HG03097 (cell line): Measurements from ENCODE around the gene SYNJ1.
"Not testable (repeated sequence)": the region's sequence is repeated elsewhere in the genome, so short reads cannot be mapped to it uniquely, and the experiment has no call there.

Experiments
- ATAC-seq: cut with Tn5 transposase; IDR thresholded peaks from one replicate; pipeline ENCODE4 v1.9.1; 2021; ENCODE audit not compliant: unreplicated experiment, low FRiP score

Gene SYNJ1

DNA sequence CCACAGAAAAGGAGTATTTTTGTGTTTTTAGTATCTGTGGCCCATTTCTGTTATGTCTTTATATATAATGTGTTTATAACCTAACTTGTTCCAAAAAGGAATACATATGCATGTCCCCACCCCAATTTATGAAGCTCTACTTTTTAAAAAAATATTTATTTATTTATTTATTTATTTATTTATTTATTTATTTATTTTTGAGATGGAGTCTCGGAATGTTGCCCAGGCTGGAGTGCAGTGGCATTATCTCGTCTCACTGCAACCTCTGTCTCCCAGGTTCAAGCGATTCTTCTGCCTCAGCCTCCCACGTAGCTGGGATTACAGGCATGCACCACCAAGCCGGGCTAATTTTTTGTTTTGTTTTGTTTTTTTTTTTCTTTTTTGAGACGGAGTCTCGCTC lies 32.3 kb downstream of the SYNJ1 start:
- ATAC-seq, result not testable (repeated sequence)

DNA sequence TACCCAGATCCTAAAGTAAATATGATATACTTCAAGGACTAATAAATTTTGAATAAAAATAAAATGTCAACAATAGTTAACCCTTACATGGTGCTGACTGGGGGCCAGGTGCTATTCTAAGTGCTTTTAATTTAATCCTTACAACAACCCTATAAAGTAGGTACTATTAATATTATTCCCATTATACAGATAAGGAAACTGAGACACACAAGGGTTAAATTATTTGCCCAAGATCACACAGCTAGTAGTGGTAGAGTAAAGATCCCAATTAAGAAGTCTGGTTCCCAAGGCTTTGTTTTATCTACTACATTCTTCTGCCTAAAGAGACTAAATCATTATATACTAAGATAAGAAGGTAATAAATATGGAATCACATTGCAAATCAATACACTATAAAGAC lies 34.2 kb downstream of the SYNJ1 start:
- ATAC-seq, result no peak

DNA sequence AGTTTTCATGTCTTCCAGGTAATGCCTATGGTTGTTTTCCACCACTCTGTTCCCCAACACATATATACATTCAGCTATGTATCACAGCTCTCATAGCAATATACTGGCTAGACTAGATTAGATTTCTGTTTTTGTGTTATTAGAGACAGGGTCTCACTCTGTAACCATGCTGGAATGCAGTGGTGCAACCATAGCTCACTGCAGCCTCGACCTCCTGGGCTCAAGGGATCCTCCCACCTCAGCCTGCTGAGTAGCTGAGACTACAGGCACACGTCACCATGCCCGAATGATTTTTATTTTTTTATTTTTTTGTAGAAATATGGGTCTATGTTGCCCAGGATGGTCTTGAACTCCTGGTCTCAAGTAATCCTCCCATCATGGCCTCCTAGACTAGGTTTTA lies 37.7 kb downstream of the SYNJ1 start:
- ATAC-seq, result no peak

GRCh38 chr21:32687643-32688345 lies 40.0 kb downstream of the SYNJ1 start:
- ATAC-seq, result no peak

DNA sequence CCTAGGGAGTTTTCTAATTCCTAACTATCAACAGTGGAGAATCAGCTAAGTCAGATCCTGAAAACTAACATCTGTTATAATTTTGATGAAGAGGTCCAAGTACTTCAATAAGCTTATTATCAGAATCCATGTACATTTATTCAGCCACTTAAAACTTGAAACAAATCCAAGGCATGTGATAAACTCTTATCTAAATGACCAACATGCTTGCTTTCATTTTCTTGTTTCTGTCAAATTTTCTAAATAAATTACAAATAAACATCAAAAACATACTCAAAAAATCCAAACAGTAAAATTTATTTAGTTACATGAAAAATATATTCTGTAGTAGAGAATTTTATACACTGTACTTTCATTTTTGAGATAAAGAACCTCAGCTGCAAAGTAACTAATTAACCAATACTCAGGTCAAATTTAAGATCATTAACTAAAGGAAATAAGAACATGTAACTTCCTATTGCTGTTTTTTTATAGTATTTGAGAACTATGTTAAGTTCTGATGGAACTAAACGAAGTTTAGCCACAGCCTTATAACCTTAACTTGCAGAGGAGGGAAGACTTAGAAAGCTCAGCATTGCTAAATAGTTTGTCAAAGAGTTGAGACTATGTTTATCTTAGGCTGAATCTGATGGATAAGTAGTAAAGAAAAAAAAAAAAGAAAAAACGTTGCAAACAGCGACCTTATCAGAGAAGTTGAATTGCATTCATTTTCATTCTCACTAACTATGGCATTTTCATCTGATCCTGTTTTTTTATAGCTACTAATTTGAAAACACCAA lies 44.9 kb downstream of the SYNJ1 start:
- no peak for ATAC-seq

DNA sequence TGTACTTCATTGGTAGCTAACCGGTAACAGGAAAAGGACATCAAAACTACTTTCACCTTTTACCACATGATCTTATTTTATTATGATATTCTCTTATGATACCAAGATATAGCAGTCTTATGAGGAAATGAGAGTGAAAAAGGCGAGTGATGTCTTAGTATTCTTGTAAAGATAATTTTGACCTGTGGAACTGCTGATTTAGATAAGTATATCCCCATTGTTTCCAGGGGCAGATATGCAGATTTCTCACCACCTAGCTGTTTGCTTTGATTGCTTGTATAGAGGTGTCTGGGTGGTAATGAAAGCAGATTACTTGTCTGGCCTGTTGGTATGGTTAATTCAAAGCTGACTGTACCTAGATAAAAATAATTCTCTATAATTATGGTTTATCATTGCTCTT lies 53.1 kb downstream of the SYNJ1 start:
- ATAC-seq, result no peak

DNA sequence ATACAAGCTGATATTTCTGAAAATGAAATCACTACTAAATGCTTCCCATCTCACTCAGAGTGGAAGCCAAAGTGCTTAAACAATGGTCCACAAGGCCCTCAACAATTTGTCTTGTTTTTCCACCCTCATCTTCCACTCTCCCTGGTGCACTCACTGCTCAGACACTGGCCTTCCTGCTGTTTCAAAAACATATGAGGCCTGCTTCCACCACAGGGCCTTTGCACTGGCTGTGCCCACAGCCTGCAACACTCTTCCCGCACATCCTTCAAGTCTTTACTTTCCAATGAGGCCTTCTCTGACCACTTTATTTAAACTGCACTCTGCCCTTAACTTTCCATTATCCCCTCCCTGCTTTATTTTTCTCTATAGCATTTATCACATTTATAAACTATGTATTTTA lies 53.8 kb downstream of the SYNJ1 start:
- ATAC-seq, result no peak

GRCh38 chr21:32666258-32666657 lies 61.6 kb downstream of the SYNJ1 start:
- no peak for ATAC-seq

- ATAC-seq, result not testable (repeated sequence)
These were observed 63.7 kb downstream of the SYNJ1 start for GRCh38 chr21:32664095-32664494.

- ATAC-seq, result not testable (repeated sequence)
These were observed 65.8 kb downstream of the SYNJ1 start for GRCh38 chr21:32661981-32662380.

- not testable (repeated sequence) for ATAC-seq
These were observed 66.6 kb downstream of the SYNJ1 start for GRCh38 chr21:32661026-32661782.

GRCh38 chr21:32658524-32658923 lies 69.3 kb downstream of the SYNJ1 start:
- no peak for ATAC-seq

DNA sequence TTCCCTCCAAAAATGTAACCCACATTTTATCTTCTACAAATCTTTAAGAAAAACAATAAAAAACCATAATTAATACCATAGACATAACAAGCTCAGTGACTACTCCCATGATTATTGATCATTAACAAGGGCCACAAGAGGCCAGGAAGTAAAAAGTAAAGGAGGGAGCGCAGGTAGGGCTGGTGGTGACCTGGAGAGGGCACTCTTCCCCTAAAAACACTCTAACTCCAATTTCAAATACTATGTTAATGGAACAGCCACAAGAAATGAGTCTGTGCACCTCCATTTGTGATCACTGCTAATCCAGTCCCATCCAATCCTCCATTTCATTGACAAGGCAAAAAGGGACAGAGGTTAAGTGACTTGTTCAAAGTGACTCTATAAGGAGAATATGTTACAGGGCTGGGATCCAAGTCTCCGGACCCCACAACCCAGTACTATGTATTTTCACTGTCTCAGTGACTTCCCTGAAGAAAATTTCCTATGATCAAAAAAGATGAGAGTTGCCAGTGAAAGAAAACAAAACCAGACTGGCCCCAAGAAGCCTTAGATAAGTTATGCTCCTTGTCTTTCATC lies 74.4 kb downstream of the SYNJ1 start:
- no peak for ATAC-seq

- ATAC-seq, result no peak
These were observed 79.6 kb downstream of the SYNJ1 start for GRCh38 chr21:32648165-32648564.

- no peak for ATAC-seq
These were observed 82.3 kb downstream of the SYNJ1 start for GRCh38 chr21:32645261-32646182.

DNA sequence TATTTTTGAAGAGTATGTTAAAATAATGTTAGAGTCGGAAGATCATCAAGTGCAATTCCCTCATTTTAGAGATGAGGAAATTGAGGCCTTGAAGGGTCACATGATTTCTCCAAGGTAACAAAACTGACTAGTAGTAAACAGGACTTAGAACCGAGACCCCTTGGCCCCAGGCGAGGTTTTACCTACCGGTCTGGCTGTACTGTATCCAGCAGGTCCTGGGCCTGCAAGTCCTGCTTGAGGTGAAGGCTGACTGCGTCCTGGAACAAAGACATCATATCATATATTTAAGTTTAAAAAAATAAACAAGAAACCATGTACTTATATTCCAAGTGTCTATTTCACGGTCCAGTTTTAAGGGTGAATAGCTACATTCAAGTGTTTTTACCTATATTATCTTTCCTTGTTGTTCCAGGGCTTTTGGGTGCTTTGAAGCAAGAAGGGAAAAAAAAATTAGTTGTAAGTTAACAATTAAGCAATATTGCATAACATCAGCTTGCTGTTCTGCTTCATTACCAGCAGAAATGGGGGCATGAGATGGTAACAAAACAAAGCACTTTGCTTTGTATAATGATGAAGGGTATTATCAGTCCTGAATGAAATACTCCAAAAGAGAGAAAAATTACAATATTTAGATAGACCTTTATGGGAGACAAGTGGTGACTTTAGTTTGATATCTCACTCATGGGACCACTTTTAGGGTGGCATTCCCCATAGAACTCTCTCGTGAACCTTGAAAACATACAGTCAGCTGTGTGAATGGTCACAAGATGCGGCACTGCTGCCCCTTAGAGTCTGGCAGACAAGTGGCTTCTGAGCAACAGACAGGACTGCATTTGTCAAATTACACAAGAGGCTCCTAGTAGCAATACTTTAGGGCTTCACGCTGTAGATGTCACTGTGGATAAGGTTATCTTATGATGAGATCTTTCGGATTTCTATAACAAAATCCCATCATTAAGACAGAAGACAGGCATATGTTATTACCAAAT lies 85.8 kb downstream of the SYNJ1 start:
- no peak for ATAC-seq

DNA sequence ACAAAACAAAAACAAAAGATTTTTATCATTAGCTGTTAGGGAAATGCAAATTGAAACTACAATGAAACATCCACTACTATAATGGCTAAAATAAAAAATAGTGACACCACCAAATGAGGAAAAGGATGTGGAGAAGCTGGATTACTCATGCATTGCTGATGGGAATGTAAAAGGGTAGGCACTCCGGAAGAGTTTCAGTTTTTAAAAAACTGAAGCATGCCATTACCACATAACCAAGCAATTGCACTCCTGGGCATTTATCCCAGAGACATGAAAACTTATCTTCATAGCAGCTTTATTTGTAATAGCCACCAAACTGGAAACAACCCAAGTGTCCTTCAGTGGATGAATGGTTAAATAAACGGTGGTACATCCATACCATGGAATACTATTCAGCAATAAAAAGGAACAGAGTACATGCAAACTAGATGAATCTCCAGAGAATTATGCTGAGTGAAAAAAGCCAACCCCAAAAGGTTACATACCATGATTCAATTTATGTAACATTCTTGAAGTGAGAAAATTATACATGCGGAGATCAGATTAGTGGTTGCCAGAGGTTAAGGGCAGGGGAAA lies 101.1 kb downstream of the SYNJ1 start:
- ATAC-seq, result no peak

GRCh38 chr21:32618218-32618617 lies 109.6 kb downstream of the SYNJ1 start:
- ATAC-seq, result not testable (repeated sequence)
